Large intestine (tissue), 12 donors: ENCODE results near the gene RAB22A. TPM values are rescaled to one million over a fixed set of nuclear protein-coding genes. Genes with fewer than 3 reads are reported as not detected.
A peak's percentile ranks its signal among the peaks of the same experiment; 100 is the strongest.

ENCODE experiments used
- DNase-seq, 2 donors: peaks; one replicate each; pipeline versions ENCODE4 v3.0.0 to v3.0.0-alpha.2; 2013
- H3K27ac ChIP-seq: one replicate; pipeline ENCODE4 v1.5.1; 2013; ENCODE audit warnings: low read length
- H3K27me3 ChIP-seq: 2 replicates; pipeline ENCODE4 v1.6.1; 2013; ENCODE audit warnings: low read length; ENCODE audit not compliant: control insufficient read depth, insufficient read depth
- H3K36me3 ChIP-seq: 2 replicates; pipeline ENCODE4 v1.6.1; 2013; ENCODE audit warnings: low read length; ENCODE audit not compliant: control insufficient read depth, insufficient read depth
- H3K4me1 ChIP-seq: one replicate; pipeline ENCODE4 v1.6.1; 2013; ENCODE audit warnings: low read length; ENCODE audit not compliant: control insufficient read depth, insufficient read depth
- H3K4me3 ChIP-seq: one replicate; pipeline ENCODE4 v1.5.1; 2013; ENCODE audit warnings: low read length
- H3K9me3 ChIP-seq: one replicate; pipeline ENCODE4 v1.6.1; 2013; ENCODE audit warnings: mild to moderate bottlenecking, low read depth, low read length, moderate library complexity; ENCODE audit not compliant: control insufficient read depth
- WGBS: methylation state at CpG from one replicate; pipeline ENCODE4 v1.1.5; 2013; ENCODE audit warnings: low lambda C conversion rate; ENCODE audit not compliant: insufficient coverage; 5-methylcytosine and 5-hydroxymethylcytosine counted together
- long read RNA-seq, 11 donors: transcript quantifications; one replicate each; lab custom pipeline, GENCODE V29; 2026
- polyA plus RNA-seq: library from polyadenylated mRNA; unstranded; fragments of 120-200 nt; gene quantifications from one replicate; pipeline ENCODE4 v1.2.1, GENCODE V29; 2013

Gene RAB22A, protein sequence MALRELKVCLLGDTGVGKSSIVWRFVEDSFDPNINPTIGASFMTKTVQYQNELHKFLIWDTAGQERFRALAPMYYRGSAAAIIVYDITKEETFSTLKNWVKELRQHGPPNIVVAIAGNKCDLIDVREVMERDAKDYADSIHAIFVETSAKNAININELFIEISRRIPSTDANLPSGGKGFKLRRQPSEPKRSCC
- 18.8 TPM for polyA plus RNA-seq
- long read RNA-seq, donor 1, full-length matches to known transcripts: 3 of 3 reads
- long read RNA-seq, donor 1, partial matches to known transcripts: 0 of 3 reads
- long read RNA-seq, donor 1, other reads (novel, unspliced or antisense): 0 of 3 reads
- long read RNA-seq, donor 2, full-length matches to known transcripts: 18 of 18 reads
- long read RNA-seq, donor 2, partial matches to known transcripts: 0 of 18 reads
- long read RNA-seq, donor 2, other reads (novel, unspliced or antisense): 0 of 18 reads
- long read RNA-seq, donor 3, full-length matches to known transcripts: 9 of 9 reads
- long read RNA-seq, donor 3, partial matches to known transcripts: 0 of 9 reads
- long read RNA-seq, donor 3, other reads (novel, unspliced or antisense): 0 of 9 reads
- long read RNA-seq, donor 4: 0 reads
- long read RNA-seq, donor 5, full-length matches to known transcripts: 8 of 17 reads
- long read RNA-seq, donor 5, partial matches to known transcripts: 9 of 17 reads
- long read RNA-seq, donor 5, other reads (novel, unspliced or antisense): 0 of 17 reads
- long read RNA-seq, donor 6, full-length matches to known transcripts: 12 of 23 reads
- long read RNA-seq, donor 6, partial matches to known transcripts: 11 of 23 reads
- long read RNA-seq, donor 6, other reads (novel, unspliced or antisense): 0 of 23 reads
- long read RNA-seq, donor 7, full-length matches to known transcripts: 2 of 12 reads
- long read RNA-seq, donor 7, partial matches to known transcripts: 10 of 12 reads
- long read RNA-seq, donor 7, other reads (novel, unspliced or antisense): 0 of 12 reads
- long read RNA-seq, donor 8, full-length matches to known transcripts: 11 of 11 reads
- long read RNA-seq, donor 8, partial matches to known transcripts: 0 of 11 reads
- long read RNA-seq, donor 8, other reads (novel, unspliced or antisense): 0 of 11 reads
- long read RNA-seq, donor 9, full-length matches to known transcripts: 6 of 6 reads
- long read RNA-seq, donor 9, partial matches to known transcripts: 0 of 6 reads
- long read RNA-seq, donor 9, other reads (novel, unspliced or antisense): 0 of 6 reads
- long read RNA-seq, donor 10, full-length matches to known transcripts: 11 of 30 reads
- long read RNA-seq, donor 10, partial matches to known transcripts: 19 of 30 reads
- long read RNA-seq, donor 10, other reads (novel, unspliced or antisense): 0 of 30 reads
- long read RNA-seq, donor 11, full-length matches to known transcripts: 11 of 35 reads
- long read RNA-seq, donor 11, partial matches to known transcripts: 24 of 35 reads
- long read RNA-seq, donor 11, other reads (novel, unspliced or antisense): 0 of 35 reads

DNA sequence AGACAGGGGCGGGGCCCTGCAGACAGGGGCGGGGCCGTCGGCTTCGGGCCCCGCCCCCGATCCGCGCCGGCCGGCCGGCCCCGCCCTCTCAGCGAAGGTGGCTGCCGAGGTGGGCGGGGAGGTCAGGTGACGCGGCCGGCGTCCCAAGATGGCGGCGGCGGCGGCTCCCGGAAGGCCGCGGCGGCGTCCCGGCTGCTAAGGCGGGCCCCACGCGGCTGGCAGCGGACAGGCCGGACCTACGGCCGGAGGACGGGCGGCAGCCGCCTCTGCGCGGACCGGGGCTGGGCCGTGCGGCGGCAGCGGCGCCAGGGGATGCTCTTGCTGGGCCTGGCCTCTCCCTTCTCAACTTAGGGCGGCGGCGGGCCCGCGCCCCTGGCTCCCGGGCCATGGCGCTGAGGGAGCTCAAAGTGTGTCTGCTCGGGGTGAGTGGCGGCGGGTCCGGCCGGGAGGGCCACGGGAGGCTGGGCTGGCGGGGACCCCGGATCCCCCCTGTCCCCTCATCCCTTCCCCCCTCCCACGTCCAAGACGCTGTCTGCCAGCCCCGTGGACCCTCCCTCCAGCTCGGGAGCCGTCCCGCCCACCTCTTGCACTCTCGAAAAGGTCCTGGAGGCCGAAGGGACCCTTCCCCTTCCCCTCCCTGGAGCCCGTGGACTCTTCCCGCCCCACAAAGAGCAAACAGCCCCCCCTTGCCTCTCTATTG is at the start of gene RAB22A:
TSS of gene RAB22A (plus strand) at position 125 of the 700 bp plus-strand sequence. CDS start at position 387, 262 bp downstream.
- Histone ChIP-seq H3K27ac (peak within 1 kb of the TSS; percentile 66), H3K4me3 (peak within 1 kb of the TSS; percentile 90), H3K36me3 (peaks cover 23% of the 10 kb centered on the region), H3K27me3 (no peaks in the 10 kb centered on the region), H3K9me3 (no peaks in the 10 kb centered on the region), H3K4me1 (peaks cover 3% of the 10 kb centered on the region)
- WGBS: no CpG with 5 or more reads among the region's 73 CpGs
- DNase-seq: peak; percentile 62 to 83

DNA sequence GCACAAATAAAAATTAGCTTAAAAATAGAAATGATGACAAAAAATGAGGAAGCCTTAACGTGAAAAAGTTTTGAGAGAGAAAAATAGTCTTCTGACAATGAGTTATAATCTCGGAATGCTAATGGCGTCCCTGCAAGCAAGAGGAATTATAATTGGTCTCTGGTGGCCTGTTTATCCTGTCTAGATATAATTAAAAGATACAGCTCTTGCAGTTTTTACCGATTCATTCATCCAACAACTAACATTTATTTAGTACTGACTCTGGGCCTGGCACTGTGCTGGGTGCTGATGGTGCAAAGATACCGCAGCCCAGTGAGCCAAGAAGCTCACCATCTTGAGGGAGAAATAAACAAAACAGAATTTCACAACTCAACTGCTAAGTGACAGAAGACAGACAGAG is 49.5 kb upstream of the RAB22A start:
- Histone ChIP-seq H3K4me1 (no peaks in the 10 kb centered on the region), H3K9me3 (no peaks in the 10 kb centered on the region), H3K36me3 (peaks cover 13% of the 10 kb centered on the region), H3K27me3 (no peaks in the 10 kb centered on the region), H3K4me3 (no peak overlapping the region), H3K27ac (no peak overlapping the region)
- DNase-seq: no peak
- WGBS: 93% methylated on average over 2 of the region's 5 CpGs

DNA sequence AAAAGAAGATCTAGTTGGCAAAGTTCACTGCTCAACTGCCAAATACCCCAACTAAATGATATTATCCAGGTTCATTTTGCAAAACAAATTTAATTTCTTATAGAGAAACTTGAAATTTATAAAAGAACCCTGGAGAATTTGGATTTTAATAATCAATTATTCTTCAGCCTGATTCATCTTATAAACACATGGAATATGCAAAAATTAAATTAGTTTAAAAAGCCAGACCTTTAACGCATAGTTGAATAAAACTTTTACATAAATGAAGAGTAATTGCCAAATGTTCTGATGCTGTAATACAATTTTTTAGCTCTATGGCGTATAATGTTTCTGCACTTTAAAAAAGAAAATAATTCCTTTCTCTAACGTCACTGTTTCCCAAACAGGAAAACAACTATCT is 47.9 kb upstream of the RAB22A start:
- Histone ChIP-seq H3K27me3 (no peaks in the 10 kb centered on the region), H3K4me3 (no peak overlapping the region), H3K27ac (no peak overlapping the region), H3K4me1 (no peaks in the 10 kb centered on the region), H3K9me3 (no peaks in the 10 kb centered on the region), H3K36me3 (peaks cover 27% of the 10 kb centered on the region)
- no peak for DNase-seq
- 100% methylated on average over 2 of the region's 3 CpGs for WGBS

DNA sequence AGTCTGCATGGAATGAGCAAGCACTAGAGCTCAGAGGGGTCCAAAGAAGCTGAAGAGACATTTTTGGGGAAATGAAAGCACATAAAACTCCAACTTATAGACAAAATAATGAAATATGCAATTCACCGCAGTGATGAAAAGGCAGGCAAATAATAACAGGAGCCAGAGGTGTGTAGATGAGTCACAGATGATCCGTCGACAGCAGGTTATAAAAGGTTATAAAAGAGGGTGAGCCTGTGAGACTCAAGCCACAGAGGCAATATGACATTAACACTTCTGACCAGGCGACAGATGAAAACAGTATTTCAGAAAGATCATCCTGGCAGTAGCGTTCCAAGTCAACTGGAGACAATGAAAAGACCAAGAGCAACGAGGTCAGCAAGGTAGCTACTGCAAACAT is 45.2 kb upstream of the RAB22A start:
- H3K27me3 ChIP-seq: no peaks in the 10 kb centered on the region
- H3K36me3 ChIP-seq: peaks cover 43% of the 10 kb centered on the region
- no peak overlapping the region for H3K4me3 ChIP-seq
- DNase-seq: peak in 1 of 2 donors; percentile 21
- H3K4me1 ChIP-seq: no peaks in the 10 kb centered on the region
- no peaks in the 10 kb centered on the region for H3K9me3 ChIP-seq
- H3K27ac ChIP-seq: no peak overlapping the region
- 60% methylated on average over 1 of the region's 6 CpGs for WGBS

DNA sequence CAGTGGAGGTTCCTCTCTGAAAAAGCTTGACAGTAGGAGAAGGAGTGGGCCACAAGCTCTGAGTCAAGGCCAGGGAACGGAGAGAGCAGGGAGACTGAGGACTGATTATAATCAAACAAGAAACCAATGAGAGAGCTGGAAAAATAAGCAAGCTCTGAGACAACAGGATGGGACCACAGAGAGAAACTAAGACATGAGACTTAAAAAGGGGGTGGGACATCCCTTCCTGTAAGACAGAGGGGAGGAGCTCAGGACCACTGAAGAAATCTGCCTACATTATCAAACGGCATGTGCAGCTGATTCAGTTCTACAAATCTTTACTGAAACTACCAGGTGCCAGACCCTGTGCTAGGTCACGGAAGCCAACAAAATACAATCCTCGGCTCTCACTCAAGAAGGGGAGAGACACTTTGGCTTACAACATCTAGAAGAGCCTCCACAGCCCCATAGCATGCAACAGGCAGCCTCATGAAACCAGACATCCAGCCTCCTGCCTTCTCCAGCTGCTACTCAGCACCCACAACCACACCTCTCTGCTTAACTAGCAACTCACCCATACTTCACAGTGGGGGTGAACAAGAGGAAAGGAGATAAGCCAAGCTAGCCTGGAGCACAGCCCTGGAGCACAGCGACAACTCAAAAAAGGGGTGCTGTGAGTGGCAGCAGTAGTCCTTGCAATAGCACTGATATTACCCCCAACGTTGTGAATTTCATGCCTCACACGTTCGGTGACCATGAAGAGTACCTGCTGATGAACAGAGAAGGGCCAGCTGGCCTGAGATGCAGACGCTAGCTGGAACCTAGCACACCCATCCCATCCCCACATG is 41.9 kb upstream of the RAB22A start:
- Histone ChIP-seq H3K36me3 (peaks cover 45% of the 10 kb centered on the region), H3K4me1 (no peaks in the 10 kb centered on the region), H3K27me3 (no peaks in the 10 kb centered on the region), H3K27ac (no peak overlapping the region), H3K4me3 (no peak overlapping the region), H3K9me3 (no peaks in the 10 kb centered on the region)
- no peak for DNase-seq
- WGBS: no CpG with 5 or more reads among the region's 9 CpGs

DNA sequence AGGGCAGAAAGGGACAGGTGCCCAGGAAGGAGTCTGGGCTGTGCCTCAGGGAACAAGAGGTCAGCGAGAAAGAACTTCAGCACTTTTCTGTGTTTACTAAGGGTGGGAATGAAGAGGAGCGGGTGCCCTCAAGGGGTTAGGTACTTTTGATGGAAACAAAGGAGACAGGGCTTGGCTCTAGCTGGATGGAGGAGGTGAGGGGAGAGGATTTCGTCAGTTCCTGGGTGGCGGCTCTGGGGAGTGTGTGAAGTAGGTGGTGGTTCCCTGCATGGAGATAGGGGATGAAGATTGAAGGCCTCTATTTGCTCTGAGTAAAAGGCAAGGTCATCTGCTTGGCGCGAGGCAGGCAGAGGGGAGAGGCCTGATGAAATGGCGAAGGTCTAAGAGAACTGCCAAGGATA is 41.1 kb upstream of the RAB22A start:
- H3K36me3 ChIP-seq: peaks cover 40% of the 10 kb centered on the region
- no peaks in the 10 kb centered on the region for H3K4me1 ChIP-seq
- WGBS: no CpG with 5 or more reads among the region's 7 CpGs
- H3K27ac ChIP-seq: no peak overlapping the region
- DNase-seq: peak; percentile 12 to 24
- H3K9me3 ChIP-seq: no peaks in the 10 kb centered on the region
- H3K4me3 ChIP-seq: no peak overlapping the region
- H3K27me3 ChIP-seq: no peaks in the 10 kb centered on the region

DNA sequence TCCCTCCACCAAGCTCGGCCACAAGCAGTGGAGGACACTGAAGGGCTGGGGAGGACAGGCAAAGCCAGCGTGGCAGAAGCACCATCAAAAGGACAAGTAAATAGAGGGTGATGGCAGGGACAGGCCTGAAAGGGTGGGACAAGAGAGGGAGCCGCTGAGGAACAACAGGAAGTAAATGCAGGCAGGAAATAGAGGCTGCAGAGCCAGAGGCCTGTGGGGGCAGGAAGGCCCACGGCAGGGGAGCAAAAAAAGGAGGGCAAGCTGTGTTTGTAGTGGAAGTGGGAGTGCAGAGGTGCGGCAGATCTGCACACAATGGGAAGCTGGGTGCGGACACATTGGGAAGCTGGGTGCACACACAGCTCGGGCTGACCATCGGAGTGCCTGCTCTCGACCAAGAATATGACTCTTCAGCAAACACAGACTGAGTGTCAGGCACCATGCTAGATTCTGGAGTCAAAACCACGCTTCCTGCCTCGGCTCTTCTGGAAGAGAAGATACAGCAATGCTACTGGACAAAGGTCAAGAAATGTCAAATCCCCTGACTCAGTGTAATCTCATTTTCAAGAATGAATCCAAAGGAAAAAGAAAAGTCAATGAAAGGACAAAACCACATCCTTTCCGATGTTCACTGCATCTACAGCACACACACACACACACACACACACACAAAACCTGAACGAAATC is 40.4 kb upstream of the RAB22A start:
- H3K4me3 ChIP-seq: no peak overlapping the region
- H3K4me1 ChIP-seq: no peaks in the 10 kb centered on the region
- 100% methylated on average over 1 of the region's 13 CpGs for WGBS
- no peaks in the 10 kb centered on the region for H3K27me3 ChIP-seq
- no peak overlapping the region for H3K27ac ChIP-seq
- DNase-seq: no peak
- no peaks in the 10 kb centered on the region for H3K9me3 ChIP-seq
- peaks cover 36% of the 10 kb centered on the region for H3K36me3 ChIP-seq

DNA sequence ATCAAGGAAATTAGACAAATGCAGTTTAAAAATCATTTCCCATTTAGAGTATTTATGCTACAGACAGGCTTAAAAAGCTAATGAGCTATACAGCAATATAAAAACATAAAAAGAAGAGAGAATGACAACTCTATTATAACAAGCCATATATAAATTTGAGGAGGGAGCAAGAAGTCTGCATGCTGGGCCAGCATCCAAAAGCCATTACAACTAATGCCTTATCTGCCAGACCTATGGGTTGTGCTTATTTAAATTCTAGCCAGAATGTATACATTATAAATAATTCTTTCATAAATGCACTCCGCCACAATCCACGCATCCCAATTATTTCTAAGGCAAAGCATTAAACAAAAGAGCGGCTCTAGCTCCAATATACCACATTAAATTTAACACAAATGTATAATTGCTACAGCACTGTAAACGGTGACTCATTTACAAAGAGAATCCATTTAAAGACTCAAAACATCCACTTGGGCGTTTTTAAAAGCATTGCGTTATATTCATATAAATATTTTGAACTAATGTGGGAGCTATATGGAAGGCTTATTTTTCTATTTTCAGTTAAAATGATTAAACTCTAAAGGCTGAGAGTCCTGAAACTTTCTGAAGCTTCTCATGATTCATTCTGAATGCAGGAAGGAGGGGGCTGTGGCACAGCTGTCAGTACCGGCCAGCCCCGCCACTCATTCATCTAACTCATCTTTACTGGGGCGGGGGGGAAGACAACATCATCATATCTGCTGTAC is 37.7 kb upstream of the RAB22A start:
- Histone ChIP-seq H3K4me3 (no peak overlapping the region), H3K9me3 (no peaks in the 10 kb centered on the region), H3K27ac (no peak overlapping the region), H3K36me3 (peaks cover 21% of the 10 kb centered on the region), H3K27me3 (no peaks in the 10 kb centered on the region), H3K4me1 (no peaks in the 10 kb centered on the region)
- 100% methylated on average over 1 of the region's 9 CpGs for WGBS
- peak in 1 of 2 donors; percentile 13 for DNase-seq
